Brain pericyte (primary cell): ENCODE results near the gene LDHAL6A.

Experiments used
- DNase-seq: peaks from one replicate; pipeline ENCODE4 v3.0.0-alpha.2; 2012; ENCODE audit warnings: low read depth, low spot score

The LDHAL6A gene

GRCh38 chr11:18490736-18491485 is 35.3 kb downstream of the LDHAL6A start:
- no peak for DNase-seq

GRCh38 chr11:18491924-18492323 is 36.3 kb downstream of the LDHAL6A start:
- no peak for DNase-seq

- DNase-seq, result no peak
Observed at GRCh38 chr11:18492888-18493287, 37.2 kb downstream of the LDHAL6A start.

GRCh38 chr11:18493310-18493709 is 37.7 kb downstream of the LDHAL6A start:
- no peak for DNase-seq

GRCh38 chr11:18495271-18495670 is 39.6 kb downstream of the LDHAL6A start:
- DNase-seq, result no peak

- DNase-seq, result no peak
Observed at GRCh38 chr11:18495703-18496102, 40.0 kb downstream of the LDHAL6A start.

GRCh38 chr11:18498039-18498438 is 42.4 kb downstream of the LDHAL6A start:
- DNase-seq, result no peak

- no peak for DNase-seq
Observed at GRCh38 chr11:18501629-18502028, 46.0 kb downstream of the LDHAL6A start.

GRCh38 chr11:18502352-18502751 is 46.7 kb downstream of the LDHAL6A start:
- no peak for DNase-seq

GRCh38 chr11:18521122-18521521 is 65.5 kb downstream of the LDHAL6A start:
- DNase-seq, result no peak

GRCh38 chr11:18522388-18522787 is 66.7 kb downstream of the LDHAL6A start:
- no peak for DNase-seq

- no peak for DNase-seq
Observed at GRCh38 chr11:18523084-18523483, 67.4 kb downstream of the LDHAL6A start.

GRCh38 chr11:18524248-18524647 is 68.6 kb downstream of the LDHAL6A start:
- DNase-seq, result no peak

GRCh38 chr11:18526130-18526520 is 70.5 kb downstream of the LDHAL6A start:
- no peak for DNase-seq

- DNase-seq, result peak; percentile 79
Observed at GRCh38 chr11:18526521-18527296, 71.1 kb downstream of the LDHAL6A start, which contains the start of gene TSG101. TSG101 (minus strand) TSS chr11:18526942; CDS start chr11:18526816, 126 bp downstream.

GRCh38 chr11:18527512-18527911 is 71.9 kb downstream of the LDHAL6A start:
- DNase-seq, result no peak
